K562 (cell line): ENCODE data around the gene HNRNPH3. TPM values are rescaled to one million over a fixed set of nuclear protein-coding genes. Genes with fewer than 3 reads are reported as not detected.

ENCODE experiments used
- BRF1 ChIP-seq: IDR thresholded peaks from 3 replicates; pipeline ENCODE4 v1.6.1; 2011; ENCODE audit warnings: borderline replicate concordance, mild to moderate bottlenecking; ENCODE audit not compliant: insufficient read length; ENCODE audit errors: extremely low read depth
- CBX5 ChIP-seq: IDR thresholded peaks from 2 replicates; pipeline ENCODE4 v1.6.1; 2014; ENCODE audit warnings: low read depth, borderline replicate concordance
- CEBPB ChIP-seq: fragments of 450-650 bp; IDR thresholded peaks from 2 replicates; pipeline ENCODE4 v1.6.1; 2016; ENCODE audit warnings: missing genetic modification characterization, missing compliant biosample characterization
- GTF2E2 ChIP-seq: fragments of 200-800 bp; sonication (Bioruptor generic); IDR thresholded peaks from 2 replicates; pipeline ENCODE4 v1.6.1; 2016; ENCODE audit warnings: missing genetic modification characterization, missing compliant biosample characterization
- HDGF ChIP-seq: fragments of 450-650 bp; IDR thresholded peaks from 2 replicates; pipeline ENCODE4 v1.6.1; 2016
- MEF2D ChIP-seq: conservative IDR thresholded peaks from 2 replicates; pipeline ENCODE4 v1.6.1; 2016; ENCODE audit warnings: low read depth, missing genetic modification characterization, missing compliant biosample characterization
- NONO ChIP-seq, 2 experiments: fragments of 200-400 bp in 1 of 2; fragments of 450-650 bp in 1 of 2; formaldehyde crosslinking in 1 of 2; IDR thresholded peaks; 2 replicates each; pipeline ENCODE4 v1.6.1; 2017; ENCODE audit warnings: low read depth in 2 of 2, mild to moderate bottlenecking in 2 of 2, moderate library complexity in 2 of 2, low read length in 1 of 2
- NR2F6 ChIP-seq: fragments of 450-650 bp; formaldehyde crosslinking; IDR thresholded peaks from 2 replicates; pipeline ENCODE4 v1.4.0; 2020; ENCODE audit warnings: mild to moderate bottlenecking
- PTRF ChIP-seq: fragments of 450-650 bp; IDR thresholded peaks from 2 replicates; pipeline ENCODE4 v1.6.1; 2016; ENCODE audit warnings: mild to moderate bottlenecking, missing genetic modification characterization, missing compliant biosample characterization
- RBFOX2 ChIP-seq: fragments of 200-400 bp; formaldehyde crosslinking; IDR thresholded peaks from 2 replicates; pipeline ENCODE4 v1.6.1; 2017; ENCODE audit warnings: low read depth, mild to moderate bottlenecking, low read length, moderate library complexity
- RBM17 ChIP-seq: fragments of 200-400 bp; formaldehyde crosslinking; IDR thresholded peaks from 2 replicates; pipeline ENCODE4 v1.6.1; 2017; ENCODE audit warnings: low read depth, mild to moderate bottlenecking, low read length, borderline replicate concordance
- RFX5 ChIP-seq: IDR thresholded peaks from 2 replicates; pipeline ENCODE4 v1.6.1; 2011; ENCODE audit warnings: low read depth, mild to moderate bottlenecking, improper control_type of control experiment, low read length
- RNF2 ChIP-seq: sonication (generic); IDR thresholded peaks from 2 replicates; pipeline ENCODE4 v1.6.1; 2016
- SMAD4 ChIP-seq: fragments of 250-450 bp; sonication (Bioruptor Pico); conservative IDR thresholded peaks from 2 replicates; pipeline ENCODE4 v1.8.0; 2021; ENCODE audit warnings: inconsistent platforms, mild to moderate bottlenecking, moderate library complexity
- STAT5B ChIP-seq: fragments of 250-450 bp; sonication (Bioruptor Pico); IDR thresholded peaks from 2 replicates; pipeline ENCODE4 v1.8.0; 2021; ENCODE audit warnings: mild to moderate bottlenecking, inconsistent platforms
- TAF7 ChIP-seq: fragments of 450-650 bp; IDR thresholded peaks from 2 replicates; pipeline ENCODE4 v1.6.1; 2016; ENCODE audit warnings: missing genetic modification characterization, missing compliant biosample characterization
- TAL1 ChIP-seq: fragments of 450-650 bp; IDR thresholded peaks from 2 replicates; pipeline ENCODE4 v1.6.1; 2016; ENCODE audit warnings: mild to moderate bottlenecking
- THRAP3 ChIP-seq: fragments of 450-650 bp; IDR thresholded peaks from 2 replicates; pipeline ENCODE4 v1.6.1; 2016; ENCODE audit warnings: mild to moderate bottlenecking, inconsistent platforms, borderline replicate concordance
- ZNF124 ChIP-seq: sonication (generic); formaldehyde crosslinking; IDR thresholded peaks from 2 replicates; pipeline ENCODE4 v1.8.1; 2022; ENCODE audit warnings: missing genetic modification reagents
- ZNF146 ChIP-seq: IDR thresholded peaks from one replicate; pipeline ENCODE4 v1.6.1; 2018; ENCODE audit warnings: missing compliant biosample characterization; ENCODE audit not compliant: unreplicated experiment
- ZNF263 ChIP-seq: sonication (generic); formaldehyde crosslinking; IDR thresholded peaks from 2 replicates; pipeline ENCODE4 v1.8.0; 2022; ENCODE audit warnings: mild to moderate bottlenecking, missing genetic modification reagents, borderline replicate concordance
- ZNF436 ChIP-seq: fragments of 250-450, 450-650 bp; sonication (Bioruptor Pico); formaldehyde crosslinking; IDR thresholded peaks from 2 replicates; pipeline ENCODE4 v1.7.0; 2020; ENCODE audit warnings: mild to moderate bottlenecking
- ZNF444 ChIP-seq: fragments of 250-450 bp; sonication (Bioruptor Pico); IDR thresholded peaks from 2 replicates; pipeline ENCODE4 v1.4.0; 2020; ENCODE audit warnings: mild to moderate bottlenecking, moderate library complexity
- ZNF707 ChIP-seq: fragments of 250-450 bp; sonication (Bioruptor Pico); conservative IDR thresholded peaks from 2 replicates; pipeline ENCODE4 v1.8.0; 2022; ENCODE audit warnings: inconsistent platforms, mild to moderate bottlenecking, moderate library complexity
- polyA plus RNA-seq, 8 experiments: library from polyadenylated mRNA; depleted of rRNA in 4 of 8; stranded (reverse) in 5 of 8; unstranded in 3 of 8; fragments of >200 nt; fragmentation: Nextera tagmentation in 2 of 8; fragmentation: Illumina TruSeq in 1 of 8; extraction: Ambion mirVana in 2 of 8; extraction: Trizol in 1 of 8; gene quantifications; 2 replicates each; pipeline versions ENCODE4 v1.2.1 to v1.2.3, GENCODE V29; 2011 to 2014; ENCODE audit warnings: inconsistent platforms in 1 of 8, missing spikeins in 1 of 8
- total RNA-seq, 7 experiments: library from RNA; depleted of rRNA in 6 of 7; stranded (reverse); fragments of >200 nt in 6 of 7; fragmentation: Illumina TruSeq in 2 of 7; extraction: Trizol in 2 of 7; gene quantifications; 2 replicates each; pipeline versions ENCODE4 v1.2.1 to v1.2.3, GENCODE V29; 2011 to 2021; ENCODE audit warnings: low replicate concordance in 1 of 7
- TF ChIP-seq, protein P1 (sequence below), 2 experiments: fragments of 450-650 bp; IDR thresholded peaks; 2 replicates each; pipeline ENCODE4 v1.6.1; 2016
- TF ChIP-seq, protein P2 (sequence below): sonication (generic); formaldehyde crosslinking; IDR thresholded peaks from 2 replicates; pipeline ENCODE4 v1.8.1; 2023; ENCODE audit warnings: mild to moderate bottlenecking, missing genetic modification reagents, moderate library complexity
- TF ChIP-seq, protein P3 (sequence below): sonication (generic); IDR thresholded peaks from 2 replicates; pipeline ENCODE4 v1.6.1; 2016

The HNRNPH3 gene
- total and polyA plus RNA-seq, 9 of the 15 experiments (the other 6 are each of a cell fraction or from before 2014, with no cell fraction given): 52.8 to 562 (median 152) TPM

DNA sequence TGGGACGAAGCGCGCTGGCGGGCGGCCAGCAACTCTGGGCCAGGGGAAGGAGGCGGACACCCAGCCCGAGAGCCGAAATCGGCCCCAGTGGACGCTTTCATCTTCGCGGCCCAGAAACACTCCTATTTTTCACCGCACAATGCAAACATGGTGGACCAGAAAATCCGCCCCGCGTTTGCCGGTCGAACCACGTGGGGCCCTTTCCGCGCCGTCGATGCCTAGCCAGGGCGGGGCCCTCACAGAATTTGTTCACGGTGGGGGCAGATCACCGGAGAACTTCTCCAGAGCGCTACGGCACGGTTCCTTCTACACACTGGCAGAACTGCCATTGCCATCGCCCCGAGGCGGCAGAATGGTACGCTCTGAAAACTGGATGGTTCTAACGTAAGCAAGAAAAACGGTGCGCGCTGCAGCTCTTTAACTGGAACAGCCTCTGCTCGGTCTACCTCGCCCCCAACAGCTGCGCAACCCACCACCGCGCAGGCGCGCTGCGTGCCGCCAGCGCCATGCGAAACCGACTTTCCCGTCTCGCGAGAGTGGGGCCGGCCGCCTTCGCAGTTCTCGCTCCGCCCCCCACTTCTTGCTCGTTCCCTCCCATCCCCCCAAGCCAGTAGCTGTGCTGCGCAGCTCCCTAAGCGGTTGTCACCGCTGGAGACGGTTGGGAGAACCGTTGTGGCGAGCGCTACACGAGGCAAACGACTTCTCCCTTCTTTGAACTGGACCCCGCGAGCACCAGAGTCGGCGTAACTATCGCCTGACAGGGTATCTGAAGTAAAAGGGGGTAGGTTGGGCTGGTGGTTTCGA lies at the start of gene HNRNPH3 (continued):
- TF ChIP-seq CBX5: peak; percentile 24; the same call in 1 of the 2 replicates
- TF ChIP-seq, protein P1, sequence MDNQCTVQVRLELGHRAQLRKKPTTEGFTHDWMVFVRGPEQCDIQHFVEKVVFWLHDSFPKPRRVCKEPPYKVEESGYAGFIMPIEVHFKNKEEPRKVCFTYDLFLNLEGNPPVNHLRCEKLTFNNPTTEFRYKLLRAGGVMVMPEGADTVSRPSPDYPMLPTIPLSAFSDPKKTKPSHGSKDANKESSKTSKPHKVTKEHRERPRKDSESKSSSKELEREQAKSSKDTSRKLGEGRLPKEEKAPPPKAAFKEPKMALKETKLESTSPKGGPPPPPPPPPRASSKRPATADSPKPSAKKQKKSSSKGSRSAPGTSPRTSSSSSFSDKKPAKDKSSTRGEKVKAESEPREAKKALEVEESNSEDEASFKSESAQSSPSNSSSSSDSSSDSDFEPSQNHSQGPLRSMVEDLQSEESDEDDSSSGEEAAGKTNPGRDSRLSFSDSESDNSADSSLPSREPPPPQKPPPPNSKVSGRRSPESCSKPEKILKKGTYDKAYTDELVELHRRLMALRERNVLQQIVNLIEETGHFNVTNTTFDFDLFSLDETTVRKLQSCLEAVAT (IDR thresholded peaks at IDR 0.05): peak; percentile 88 to 90
- TF ChIP-seq, protein P2, sequence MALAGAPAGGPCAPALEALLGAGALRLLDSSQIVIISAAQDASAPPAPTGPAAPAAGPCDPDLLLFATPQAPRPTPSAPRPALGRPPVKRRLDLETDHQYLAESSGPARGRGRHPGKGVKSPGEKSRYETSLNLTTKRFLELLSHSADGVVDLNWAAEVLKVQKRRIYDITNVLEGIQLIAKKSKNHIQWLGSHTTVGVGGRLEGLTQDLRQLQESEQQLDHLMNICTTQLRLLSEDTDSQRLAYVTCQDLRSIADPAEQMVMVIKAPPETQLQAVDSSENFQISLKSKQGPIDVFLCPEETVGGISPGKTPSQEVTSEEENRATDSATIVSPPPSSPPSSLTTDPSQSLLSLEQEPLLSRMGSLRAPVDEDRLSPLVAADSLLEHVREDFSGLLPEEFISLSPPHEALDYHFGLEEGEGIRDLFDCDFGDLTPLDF (CRISPR knock-in tag): peak; percentile 83
- TF ChIP-seq PTRF (tag): no peak
- no peak for TF ChIP-seq HDGF
- no peak; the same call in 1 of the 2 replicates for TF ChIP-seq THRAP3
- 0 out of 2 replicates have a peak, but pooled peaks have one; percentile 43 for TF ChIP-seq MEF2D (tag)
- peak; percentile 17; the same call in 1 of the 2 replicates for TF ChIP-seq TAL1
- TF ChIP-seq ZNF146 (CRISPR knock-in tag): no peak
- no peak for TF ChIP-seq ZNF707 (CRISPR knock-in tag)
- no peak for TF ChIP-seq BRF1
- TF ChIP-seq NONO (IDR thresholded peaks at IDR 0.05; ENCODE audit: low read depth in 2 of 2, low read length in 1 of 2): peak in 1 of 2 experiments; percentile 75; a peak in 1 of 4 replicates
- peak; percentile 69 for TF ChIP-seq SMAD4 (CRISPR knock-in tag)
- peak; percentile 35; the same call in 1 of the 2 replicates for TF ChIP-seq ZNF436 (CRISPR knock-in tag)
- TF ChIP-seq STAT5B (CRISPR knock-in tag): no peak
- TF ChIP-seq RBM17: no peak
- peak; percentile 89 for TF ChIP-seq CEBPB (tag)
- TF ChIP-seq RBFOX2: peak; percentile 96
- peak; percentile 99 for TF ChIP-seq GTF2E2 (tag)
- TF ChIP-seq ZNF263 (CRISPR knock-in tag): peak; percentile 80; the same call in 1 of the 2 replicates
- TF ChIP-seq ZNF124: no peak
- 0 out of 2 replicates have a peak, but pooled peaks have one; percentile 3 for TF ChIP-seq RFX5
- peak; percentile 56; the same call in 1 of the 2 replicates for TF ChIP-seq NR2F6 (CRISPR knock-in tag)
- peak; percentile 89 for TF ChIP-seq ZNF444 (CRISPR knock-in tag)
- TF ChIP-seq RNF2: peak; percentile 96
- TF ChIP-seq, protein P3, sequence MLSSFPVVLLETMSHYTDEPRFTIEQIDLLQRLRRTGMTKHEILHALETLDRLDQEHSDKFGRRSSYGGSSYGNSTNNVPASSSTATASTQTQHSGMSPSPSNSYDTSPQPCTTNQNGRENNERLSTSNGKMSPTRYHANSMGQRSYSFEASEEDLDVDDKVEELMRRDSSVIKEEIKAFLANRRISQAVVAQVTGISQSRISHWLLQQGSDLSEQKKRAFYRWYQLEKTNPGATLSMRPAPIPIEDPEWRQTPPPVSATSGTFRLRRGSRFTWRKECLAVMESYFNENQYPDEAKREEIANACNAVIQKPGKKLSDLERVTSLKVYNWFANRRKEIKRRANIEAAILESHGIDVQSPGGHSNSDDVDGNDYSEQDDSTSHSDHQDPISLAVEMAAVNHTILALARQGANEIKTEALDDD: peak; percentile 83; the same call in 1 of the 2 replicates
- TF ChIP-seq TAF7: peak; percentile 100
